DMS53 (cell line): ENCODE data around the gene ETV6.
"Not testable (repeated sequence)": the region's sequence is repeated elsewhere in the genome, so short reads cannot be mapped to it uniquely, and the experiment has no call there.

Experiments
- DNase-seq: peaks from one replicate; lab custom pipeline; 2025; lab: John Stamatoyannopoulos, UW

Gene ETV6

DNA sequence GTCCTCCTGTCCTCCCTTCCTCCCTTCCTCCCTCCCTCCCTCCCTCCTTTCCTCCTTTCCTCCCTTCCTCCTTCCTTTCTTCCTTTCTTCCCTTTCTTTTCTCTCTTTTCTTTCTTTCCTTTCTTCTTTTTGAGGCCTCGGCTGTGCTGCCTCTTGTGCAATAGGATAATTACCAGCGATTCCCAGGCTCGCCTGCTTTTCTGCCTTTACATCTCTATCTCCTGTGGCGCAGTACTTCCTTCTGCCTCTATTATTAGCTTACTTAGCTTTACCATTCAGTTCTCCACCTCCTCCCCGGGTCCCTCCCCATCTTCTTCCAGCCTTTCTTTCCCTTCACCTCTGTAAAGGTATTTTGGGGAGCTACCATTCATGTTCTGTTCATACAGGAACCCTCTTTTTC is 19.9 kb downstream of the ETV6 start:
- DNase-seq = no peak

DNA sequence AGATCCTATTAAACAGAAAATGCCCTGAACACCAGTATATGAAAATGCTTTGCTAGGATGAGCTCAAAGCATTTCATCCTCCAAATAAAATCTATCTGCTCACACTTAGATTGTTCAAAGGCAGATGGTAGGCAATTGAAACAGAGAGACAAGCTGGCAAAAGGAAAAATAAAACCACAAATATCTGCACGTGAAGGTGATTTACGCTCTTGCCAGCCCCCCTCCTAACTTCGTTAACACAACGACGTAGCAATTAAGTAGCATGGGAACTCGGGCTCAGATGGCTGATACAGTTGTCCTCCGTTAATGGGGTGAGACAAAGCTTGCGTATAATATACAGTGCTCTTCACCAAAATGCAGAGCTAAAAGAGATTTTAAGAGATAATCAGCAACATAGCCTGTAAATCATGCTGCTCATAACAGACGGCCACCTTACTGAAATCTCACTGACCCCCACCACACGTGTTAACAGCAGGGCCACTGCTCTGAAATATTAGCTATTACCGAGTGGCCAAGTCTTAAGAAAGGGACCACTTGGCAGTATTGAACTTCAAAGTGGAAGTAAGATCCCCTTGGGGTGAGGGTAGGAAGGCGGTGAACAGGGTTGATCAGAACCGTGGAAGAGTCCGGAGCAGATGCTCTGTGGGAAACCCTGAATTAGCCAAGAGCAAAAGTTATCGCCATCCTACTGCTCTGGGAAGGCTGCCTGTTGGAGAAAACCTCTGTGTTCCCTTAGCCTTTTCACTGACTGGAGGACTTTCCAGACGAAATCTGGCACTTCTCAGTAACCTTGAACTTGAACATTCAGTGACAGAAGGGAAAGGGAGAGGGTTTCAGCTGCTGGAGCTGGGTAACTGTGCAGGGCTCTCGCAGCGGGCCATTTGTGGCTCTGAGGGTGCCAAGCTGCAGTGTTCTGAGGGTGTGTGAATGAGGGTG is 23.1 kb downstream of the ETV6 start:
- DNase-seq = no peak

DNA sequence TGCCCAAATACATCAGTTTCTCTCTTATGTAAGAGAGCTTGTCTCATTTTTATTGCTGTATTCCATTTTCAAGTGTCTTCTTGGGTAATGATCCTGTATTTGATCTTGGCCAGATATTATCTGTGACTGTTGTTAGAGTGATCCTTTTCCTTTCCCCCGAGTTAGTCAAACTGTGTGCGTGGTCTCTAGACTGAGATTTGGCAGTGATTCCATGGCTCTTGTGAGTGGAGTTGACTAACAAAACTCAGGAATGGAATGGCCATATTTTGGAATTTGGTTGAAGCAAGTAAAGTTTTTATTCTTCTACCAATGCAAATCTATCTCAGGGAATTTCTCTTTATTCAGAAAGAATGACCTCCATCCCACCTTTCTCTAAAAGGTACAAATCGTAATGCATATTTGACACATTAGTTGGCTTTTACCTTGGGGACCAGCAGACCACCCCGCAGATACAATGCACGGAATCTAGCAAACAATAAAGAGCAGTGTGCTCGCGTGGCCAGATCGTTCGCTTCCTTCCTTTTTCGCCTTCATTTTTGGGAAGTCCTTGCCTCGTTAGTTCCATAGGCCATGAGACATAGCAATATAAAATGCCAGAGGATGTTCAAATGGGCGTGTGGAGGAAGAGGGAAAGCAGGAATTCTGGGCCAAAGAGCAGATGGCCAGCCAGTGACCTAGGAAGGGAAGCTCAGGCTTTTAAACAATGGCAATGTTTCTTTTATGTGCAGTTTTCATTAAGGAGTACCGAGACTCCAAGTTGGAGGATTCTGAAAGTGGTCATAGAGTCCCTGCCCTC is 24.4 kb downstream of the ETV6 start:
- no peak for DNase-seq

DNA sequence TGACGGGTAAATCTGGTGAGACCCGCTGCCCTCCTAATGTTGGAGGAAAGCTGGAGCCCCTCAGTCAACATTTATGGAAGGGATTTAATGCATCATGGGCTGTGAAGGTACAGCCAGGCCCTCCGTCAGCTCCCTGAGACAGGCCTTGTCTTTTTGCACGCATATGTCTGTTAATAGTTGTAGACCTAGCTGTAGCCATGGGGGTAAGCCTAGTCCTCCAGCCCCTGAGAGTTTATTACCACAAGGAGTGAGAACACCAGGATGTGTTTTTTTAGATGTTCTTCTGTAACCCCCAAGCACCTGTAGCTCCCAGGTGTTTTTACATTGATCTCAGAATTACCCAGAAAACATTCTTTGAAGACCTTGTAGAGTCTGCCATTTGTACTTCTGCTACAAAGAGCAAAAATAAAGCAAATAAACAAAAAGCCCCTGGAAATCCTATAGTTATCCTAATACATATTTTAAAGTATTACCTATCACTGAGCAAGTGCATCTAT is 25.5 kb downstream of the ETV6 start:
- no peak for DNase-seq

DNA sequence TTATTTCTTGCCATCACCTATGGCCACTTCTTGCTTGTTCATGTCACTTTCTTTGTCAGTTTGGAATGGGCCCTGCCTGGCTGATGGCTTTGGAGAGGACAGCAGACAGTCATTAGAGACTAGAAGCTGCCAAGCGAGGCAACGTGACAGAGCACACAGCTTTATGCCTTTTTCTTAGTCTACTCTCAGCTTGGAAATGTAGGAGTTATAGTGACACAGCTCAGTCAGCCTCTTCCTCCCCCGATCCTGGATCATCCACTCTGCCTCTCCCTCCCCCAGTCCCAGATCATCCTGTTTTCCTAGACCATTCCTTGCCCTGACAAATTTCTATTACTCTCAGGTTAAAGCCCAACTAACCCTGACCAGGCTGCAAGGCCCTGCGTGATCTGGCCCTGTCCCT is 26.6 kb downstream of the ETV6 start:
- no peak for DNase-seq

DNA sequence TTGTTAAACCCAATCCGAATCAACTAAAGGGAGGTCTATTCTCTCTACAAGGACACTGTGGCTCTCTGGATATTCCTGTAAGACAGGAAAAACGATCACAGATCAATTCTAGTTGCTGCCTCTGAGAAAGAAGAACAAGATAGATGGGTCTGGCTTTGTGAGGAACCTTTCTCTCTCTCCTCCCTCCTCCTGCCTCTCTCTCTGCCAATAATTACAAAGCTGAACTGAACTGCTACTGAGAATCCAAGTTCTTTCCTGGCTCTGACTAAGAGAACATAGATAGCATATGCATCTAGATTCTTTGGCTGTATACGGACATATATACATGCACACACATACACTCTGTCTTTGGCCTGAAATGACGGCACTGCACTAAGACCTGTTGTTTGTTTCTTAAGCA is 27.6 kb downstream of the ETV6 start:
- DNase-seq = no peak

DNA sequence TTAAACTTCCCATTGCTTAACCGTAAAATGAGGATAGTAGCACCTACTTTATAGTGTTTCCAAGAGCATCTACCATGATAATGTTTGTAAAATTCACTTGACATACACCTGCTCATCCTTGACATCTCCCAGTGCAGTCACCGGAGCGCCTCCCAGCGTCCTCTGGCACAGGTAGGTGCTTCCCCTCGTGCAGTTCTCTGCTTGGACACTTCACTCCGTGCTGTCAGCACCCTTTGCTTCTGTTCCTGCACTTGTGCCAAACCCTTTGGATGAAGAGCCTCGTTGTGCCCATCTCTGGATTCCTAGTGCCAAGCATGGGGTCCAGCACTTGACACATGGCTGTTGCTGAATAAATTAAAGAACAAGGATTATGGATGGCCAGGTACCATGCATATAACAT is 28.3 kb downstream of the ETV6 start:
- no peak for DNase-seq

DNA sequence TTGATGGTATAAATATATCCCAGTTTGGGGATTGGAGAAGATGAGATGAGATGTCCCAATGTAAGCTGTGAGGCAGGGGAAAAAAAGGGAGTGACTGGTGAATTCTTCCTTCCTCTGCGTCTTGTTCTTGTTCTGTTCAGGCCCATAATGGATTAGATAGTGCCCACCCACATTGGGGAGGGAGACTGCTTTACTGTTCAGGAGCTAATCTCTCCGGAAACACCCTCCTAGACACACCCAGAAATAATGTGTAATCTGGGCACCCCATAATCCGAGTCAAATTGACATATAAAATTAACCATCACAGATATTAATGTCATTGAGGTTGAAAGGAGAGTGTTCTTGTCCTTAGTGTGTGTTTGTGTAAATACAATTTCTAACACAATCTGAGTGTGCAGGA is 29.3 kb downstream of the ETV6 start:
- DNase-seq = no peak

DNA sequence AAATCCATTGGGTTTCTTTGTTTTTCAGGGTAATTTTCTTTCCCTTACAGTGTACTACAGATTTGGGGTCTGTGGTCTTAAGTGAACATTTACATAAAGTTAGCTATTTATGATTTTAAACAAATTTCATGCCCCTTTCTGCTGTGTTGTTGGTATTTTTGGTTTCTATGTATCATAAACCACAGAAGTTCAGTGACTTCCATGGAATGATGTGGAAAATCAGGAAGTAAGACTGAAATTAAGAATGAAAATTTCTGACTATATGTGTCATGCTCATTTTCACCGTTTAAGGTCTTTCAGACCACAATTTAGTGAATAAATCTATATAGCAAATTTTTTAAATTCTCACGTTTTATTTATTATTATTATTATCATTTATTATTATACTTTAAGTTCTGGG is 31.7 kb downstream of the ETV6 start:
- DNase-seq = no peak

DNA sequence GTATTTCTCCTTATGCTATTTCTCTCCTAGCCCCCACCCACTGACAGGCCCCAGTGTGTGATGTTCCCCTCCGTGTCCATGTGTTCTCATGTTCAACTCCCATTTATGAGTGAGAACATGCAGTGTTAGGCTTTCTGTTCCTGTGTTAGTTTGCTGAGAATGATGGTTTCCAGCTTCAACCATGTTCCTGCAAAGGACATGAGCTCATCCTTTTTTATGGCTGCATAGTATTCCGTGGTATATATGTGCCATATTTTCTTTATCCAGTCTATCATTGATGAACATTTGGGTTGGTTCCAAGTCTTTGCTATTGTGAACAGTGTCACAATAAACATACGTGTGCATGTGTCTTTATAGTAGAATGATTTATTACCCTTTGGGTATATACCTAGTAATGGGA is 32.2 kb downstream of the ETV6 start:
- not testable (repeated sequence) for DNase-seq

DNA sequence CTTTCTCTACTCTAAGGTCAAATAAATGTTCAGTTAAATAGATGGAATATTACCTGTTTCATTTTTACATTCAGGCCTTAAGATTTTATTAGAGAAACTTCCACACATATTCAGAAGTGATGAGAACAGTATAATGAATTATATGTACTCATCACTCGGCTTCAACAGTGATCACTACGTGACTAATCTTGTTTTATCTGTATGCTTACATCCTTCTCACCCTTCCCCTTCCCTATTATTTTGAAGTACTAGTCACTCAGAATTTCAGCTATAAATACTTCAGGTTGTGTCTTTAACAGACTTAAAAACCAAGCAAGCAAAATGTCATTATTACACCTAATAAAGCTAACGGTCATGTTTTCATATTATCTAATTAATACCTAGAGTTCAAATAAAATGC is 34.9 kb downstream of the ETV6 start:
- no peak for DNase-seq

DNA sequence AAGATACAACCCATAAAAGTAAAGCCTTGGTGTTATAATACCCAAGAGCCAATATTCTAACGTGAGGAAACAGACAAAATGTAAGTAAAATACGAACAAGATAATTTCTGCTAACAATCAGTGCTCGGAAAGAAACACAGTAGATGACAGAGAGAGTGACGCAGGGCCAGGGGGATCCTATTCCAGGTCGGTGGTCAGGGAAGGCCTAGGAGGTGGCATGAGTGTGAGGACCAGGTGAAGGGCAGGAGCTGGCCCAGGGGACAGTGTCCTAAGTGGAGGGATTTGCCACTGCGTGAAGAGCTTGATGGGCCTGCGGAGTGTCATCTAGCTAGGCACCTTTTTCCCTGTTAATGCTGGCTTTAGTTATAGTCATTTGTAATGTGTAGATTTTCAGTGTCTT is 35.3 kb downstream of the ETV6 start:
- no peak for DNase-seq

DNA sequence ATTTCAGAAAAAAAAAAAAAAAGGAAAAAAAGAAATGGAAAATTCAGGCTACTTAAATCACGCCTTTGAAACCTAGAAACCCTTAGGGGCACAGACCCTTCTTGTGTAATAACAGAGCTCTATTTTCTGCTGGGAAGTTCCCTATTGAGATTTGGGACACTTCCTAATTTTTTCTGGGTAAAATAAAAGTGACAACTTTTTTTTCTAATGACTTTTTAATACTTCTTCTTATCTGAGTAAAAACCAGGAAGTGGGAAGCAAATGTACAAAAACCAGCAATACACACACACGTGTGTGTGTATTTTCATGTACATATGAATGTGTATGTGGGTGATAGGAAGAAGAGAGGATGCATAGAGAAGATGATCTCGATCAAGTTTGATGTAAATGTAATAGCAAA is 35.8 kb downstream of the ETV6 start:
- no peak for DNase-seq

DNA sequence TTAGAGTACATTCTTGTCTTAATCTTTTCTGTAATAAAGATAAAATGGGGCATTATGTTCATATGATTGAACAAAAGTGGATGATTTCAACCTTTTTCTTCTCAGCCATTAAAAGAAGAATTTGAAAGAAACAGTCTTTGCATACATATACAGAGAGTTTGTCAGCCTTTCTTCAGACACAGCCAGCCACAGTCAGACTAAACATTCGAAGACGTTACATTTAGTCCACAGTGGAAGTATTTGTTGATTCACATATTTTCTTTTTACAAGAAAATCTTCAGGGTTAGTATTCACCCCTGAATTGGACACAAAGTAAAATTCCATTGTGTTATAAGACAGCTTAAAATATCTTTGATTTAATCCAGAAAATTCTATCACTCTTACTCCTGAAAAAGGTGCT is 36.2 kb downstream of the ETV6 start:
- no peak for DNase-seq

DNA sequence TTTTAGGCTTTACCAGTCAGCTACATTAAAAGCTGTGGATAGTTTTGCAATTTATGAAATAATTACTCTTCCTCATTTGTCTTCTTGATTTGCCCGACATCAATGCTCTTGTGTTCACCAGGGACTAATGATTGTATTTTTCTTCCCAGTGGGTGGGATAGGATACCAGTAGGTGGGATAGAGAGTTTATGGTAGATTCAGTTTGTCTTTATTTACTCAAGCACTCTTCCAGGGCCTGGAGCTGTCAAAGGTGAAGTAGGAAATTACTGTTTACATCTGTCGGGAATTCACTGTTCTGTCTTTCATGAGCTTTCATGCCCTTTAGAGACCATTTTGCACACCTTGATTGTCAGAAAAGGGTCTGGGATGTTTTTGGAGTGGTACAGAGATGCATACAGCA is 36.6 kb downstream of the ETV6 start:
- DNase-seq = no peak

DNA sequence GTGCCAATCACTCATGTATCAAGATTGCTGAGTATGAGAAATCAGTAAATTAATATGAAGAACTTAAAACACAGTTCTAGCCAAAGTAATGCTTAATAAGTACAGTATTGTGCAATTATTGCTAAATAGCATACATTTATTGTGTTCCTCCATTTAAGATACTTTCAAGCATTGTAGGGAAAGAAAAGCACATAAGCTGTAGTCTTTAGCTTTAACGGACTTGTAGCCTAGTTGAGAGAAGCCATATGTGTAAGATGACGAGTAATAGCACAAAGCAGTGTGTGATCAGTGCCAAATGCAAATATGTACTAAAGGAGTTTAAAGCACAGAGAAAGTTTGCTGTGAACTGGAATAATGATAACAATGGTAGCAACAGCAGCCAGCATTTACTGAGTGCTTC is 38.1 kb downstream of the ETV6 start:
- no peak for DNase-seq

DNA sequence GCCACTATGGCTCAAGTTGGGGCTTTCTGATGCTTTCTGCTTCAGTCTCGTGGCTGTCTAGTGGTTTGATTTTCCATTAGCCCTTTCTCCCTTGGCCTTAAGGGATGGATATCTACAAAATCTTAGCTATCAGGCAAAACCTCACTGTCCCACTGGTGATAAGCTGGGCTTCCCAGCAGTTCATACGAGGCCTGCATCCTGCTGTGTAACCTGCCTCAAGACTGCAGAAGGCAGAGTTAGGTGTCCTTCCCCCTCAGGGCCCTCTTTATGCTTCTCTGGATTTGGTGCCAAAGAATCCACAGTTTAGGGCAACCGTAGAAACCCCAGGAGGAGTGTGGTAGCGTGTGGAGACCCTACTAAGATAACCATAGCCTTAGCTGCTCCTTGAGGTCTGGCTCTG is 38.9 kb downstream of the ETV6 start:
- DNase-seq = no peak

DNA sequence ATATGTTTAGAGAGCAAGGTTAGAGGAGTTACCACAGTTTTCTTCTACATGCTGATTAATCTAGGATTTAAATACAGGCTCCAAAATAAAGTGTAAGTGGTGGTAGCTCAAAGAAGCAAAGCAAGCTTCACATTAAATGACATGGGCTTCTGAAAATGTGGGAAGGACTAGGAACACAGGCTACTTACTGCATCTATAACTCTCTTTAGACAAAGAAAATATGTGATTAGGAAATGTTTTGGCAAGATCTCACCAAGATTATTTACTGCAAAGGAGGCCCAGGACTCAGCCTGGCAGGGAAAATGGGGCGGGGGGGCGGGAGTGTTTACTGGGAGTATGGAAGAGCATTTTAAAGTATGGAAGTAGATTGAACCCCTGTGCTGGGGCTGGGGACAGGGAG is 39.4 kb downstream of the ETV6 start:
- no peak for DNase-seq

DNA sequence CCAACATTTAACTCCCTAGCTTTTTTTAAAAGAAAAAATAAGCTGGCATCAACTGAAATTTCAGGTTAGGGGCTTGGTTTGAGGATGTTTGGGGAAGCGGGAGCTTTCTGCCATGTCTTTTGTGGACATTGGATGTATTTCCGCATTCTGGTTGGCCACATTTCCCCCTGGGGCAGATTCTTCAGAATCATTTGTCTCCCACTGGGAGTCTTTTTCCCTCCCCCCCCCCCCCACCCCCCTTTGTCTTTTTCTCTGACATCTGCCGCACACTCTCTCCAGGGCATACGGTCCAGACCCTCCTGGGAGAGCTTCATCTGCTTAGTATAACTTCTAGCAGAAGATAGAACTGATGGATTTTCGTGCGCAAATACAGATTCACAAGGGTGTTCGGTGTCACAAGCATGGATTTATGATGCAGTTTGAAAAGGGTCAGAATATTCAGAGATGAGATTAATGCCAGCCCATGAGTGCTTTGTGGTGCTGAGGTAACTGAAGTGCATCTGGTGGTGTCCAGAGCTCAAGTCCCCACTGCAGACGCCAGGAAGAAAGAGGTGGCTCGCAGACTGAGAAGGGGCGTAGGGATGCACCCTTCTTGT is 40.2 kb downstream of the ETV6 start:
- DNase-seq = no peak

DNA sequence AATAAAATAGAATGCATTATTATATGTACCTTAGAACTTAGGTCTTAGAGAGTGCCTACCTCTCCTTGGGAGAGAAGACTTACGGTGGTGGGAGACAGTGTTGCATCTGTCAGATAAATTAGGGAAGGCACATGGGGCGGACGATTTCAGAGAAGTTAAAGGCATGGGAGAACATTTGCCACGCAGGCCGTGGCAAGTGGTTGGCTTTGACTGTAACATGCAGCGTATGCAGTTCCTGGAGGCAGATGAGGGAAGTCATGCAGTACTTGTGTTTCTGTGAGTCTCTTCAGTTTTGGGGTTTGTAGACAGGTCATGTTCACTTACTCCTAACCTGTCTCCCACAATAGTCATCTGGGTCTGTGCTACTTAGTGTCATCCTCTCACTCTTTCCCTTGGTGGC is 43.6 kb downstream of the ETV6 start:
- no peak for DNase-seq

DNA sequence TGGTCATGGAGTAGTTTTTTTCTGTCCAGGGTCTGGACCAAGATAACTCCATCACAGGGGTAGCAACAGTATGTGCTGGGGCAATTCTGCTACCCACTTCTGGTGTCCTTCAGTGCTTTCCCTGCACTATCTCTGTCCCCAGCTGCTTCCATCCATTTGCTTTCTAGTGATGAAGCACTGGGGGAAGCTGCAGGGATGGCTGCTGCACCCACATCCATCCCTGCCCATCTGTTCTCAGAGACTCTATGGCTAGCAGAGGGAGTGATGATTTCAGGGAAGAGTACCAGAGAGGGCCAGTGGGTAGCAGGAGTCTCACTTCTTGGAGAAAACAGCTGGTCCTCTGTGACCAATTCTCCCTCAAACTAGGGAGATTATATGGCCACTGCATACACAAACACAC is 44.1 kb downstream of the ETV6 start:
- DNase-seq = no peak

DNA sequence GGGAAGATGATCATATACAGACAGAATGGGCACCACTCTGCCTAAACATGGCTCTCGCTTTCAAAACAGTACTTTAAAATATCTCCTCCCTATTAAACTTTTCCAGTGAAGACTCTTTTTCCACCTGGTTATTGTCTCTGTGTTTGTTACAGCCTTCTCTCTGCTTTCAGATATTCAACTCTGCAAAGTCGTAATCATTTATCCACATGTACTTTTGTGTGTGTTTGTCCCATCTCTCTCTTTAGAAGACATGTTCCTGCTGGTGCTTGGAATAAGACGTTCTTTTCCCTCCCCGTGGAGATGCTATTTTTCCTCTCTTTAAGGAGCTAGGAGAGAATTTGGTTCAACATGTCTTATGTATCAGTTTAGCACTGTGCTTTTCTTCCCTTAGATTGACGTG is 45.1 kb downstream of the ETV6 start:
- DNase-seq = no peak

DNA sequence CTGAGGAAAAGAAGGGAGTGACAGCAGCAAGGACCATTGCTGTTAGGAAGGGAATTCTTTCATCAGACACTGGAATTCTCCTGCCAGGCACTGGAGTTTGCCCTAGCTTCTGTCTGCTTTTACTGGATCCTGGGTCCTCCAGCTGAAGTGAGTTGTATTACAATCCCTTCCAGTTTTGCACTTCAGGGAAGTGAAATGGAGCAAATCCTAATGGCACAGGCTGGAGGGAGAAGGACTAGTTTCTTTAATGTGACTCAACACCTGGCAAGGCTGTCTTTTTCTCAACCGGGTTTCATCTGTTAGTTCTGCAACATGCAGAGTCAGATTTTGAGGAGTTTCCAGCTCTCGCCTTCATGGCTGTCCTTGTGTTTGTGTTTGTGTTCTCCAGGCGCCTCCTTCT is 45.8 kb downstream of the ETV6 start:
- no peak for DNase-seq
